GM18520 (cell line): ENCODE measurements around the gene TMEM30A.

Source experiments
- ATAC-seq: cut with Tn5 transposase; IDR thresholded peaks from one replicate; pipeline ENCODE4 v1.9.1; 2021; ENCODE audit not compliant: unreplicated experiment

TMEM30A gene

DNA sequence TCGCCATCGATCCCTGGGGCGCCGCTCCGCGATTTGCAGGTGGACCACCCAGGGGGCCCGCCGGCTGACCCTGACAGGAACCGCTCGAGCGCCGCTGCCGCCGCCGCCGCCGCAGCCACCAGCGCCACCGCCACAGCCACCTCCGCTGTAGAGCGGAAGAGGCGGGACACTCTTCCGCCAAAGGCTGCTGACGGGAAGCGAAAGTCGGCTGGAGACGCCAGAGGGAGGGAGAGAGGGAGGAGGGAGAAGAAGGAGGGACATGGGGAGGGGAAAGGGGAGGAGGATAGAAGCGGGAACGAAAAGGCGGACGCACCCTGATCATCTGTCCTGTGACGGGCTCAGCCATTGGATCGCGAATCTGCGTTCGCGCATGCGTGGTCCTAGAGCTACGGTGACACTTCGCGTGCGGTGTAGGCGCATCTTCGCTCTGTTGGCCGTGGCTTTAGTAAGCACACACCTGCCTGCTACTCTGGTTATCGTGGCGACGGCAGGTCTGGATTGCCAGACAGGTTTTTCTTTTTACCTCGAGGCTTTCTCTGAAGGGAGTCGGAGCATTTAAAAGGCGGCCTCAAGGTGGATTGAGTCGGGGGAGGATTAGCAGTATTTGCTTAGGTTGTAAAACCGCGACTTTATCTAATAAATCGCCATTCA is at the start of gene TMEM30A:
TMEM30A (minus strand) TSS at position 161 of the 651 bp plus-strand sequence; CDS start at position 7, 154 bp downstream.
- ATAC-seq = peak; percentile 85

DNA sequence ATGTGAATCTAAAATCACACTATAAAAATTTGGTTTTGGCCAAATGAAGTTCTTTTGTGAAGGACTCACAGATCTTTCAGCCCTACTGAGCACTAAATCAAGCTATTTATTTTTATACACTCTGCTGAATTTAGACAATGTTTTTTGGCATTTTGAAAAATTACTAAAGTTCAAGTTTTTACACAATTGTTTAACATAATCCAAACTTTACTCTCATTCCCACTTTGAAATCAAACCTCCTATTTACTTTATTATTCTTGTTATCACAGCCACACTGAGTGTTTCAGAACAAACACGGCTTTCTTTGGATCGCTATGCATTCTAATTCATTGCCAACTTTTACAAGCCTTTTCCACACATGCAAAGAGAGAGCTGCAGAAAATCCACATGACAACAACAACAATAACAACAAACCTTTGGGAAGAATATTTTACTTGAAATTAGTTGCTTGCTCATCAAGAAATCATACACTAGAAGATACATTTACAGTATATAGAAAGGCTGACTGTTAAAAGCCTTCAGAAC is 49.1 kb upstream of the TMEM30A start:
- no peak for ATAC-seq

DNA sequence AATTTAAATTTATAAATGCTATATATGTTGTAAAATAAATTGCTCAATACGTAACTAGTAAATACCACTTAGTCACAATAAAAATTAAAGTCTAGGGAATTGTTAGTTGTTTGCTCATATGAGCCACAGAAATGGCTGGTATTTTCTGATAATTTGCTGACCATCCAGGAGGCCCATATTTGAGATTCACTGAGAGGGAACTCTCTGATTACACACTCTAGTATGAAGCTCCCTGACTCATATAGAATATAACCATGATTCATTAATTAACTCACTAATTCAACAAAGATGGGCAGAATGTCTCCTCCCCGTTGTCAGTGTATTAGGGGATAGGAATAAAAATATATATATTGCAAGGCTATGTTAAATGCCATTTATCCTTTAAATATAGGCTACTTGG is 46.6 kb upstream of the TMEM30A start:
- ATAC-seq = no peak

DNA sequence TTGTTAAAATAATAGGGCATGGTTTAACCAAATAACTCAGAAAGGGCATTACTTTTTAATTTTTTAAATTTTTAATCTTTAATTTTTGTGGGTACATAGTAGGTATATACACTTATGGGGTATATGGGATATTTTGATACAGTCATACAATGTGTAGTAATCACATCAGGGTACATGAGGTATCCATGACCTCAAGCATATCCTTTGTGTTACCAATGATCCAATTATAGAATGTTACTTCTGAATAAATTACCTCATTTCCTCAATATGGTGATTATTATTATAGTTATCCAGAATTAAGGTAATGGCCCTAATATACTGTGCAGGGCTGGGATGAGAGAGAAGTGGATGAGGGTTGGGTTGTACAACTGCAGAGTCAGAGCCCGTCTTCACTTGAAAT is 45.1 kb upstream of the TMEM30A start:
- ATAC-seq = no peak

DNA sequence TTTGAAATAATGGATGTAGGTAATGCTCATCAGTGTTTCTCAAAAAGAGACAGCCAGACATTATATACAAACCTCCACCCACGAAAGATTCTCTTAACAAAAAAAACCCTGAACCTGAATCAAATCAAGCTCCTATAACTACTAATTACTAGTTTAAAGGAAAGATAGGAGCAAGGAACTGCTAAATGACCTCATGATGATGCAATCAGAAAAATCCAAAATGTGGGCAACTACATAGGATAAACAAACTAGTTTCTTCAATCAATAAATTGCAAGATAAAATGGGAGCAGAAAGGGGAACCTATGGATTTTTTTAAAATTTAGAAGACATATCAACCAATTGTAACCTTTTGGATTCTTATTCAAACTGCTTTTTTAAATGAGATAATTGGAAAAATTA is 43.2 kb upstream of the TMEM30A start:
- ATAC-seq = no peak

DNA sequence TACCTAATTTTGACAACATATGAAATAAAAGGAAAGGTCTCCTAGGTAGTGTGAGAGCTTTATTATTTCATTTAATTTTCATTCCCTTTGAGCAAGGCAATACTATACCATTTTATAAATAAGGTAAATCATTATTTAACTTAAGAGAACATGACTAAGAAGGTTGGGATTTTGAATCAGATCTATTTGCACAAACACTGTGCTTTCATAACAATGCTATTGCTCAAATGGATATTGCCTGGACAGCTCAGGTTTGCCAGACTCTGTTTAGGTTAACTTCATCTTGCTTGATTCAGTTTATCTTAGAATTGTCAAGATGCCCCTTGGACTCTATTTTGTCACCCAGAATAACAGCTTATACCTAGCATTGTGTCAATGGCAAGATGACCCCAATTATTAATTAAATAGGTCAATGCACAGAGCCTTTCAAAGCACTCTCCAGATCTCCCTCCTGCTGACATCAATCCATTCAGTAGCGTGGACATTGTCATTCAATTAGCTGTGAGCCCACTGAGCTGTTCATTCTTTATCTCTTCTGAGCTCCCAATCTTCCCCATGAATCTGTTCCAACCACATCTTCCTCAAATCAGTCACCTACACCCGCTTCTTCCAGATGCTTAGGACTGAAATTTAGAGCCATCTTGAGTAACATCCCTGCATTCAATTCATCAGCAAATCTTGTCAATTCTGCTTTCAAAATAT is 42.1 kb upstream of the TMEM30A start:
- no peak for ATAC-seq

DNA sequence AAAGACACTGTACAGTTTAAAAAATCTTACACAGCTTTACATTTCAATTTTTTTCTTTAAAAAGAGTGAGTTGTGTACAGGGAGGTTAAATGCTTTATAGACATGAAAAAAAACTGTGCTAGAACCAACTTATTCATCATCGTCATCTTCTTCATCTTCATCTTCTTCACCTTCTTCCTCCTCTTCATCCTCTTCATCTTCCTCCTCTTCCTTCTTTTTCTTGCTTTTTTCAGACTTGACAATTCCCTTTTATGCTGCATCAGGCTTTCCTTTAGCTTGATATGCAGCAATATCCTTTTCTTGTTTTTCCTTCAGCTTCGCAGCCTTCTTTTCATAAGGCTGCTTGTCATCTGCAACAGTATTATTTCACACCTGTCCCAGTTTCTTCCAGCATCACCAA is 34.3 kb upstream of the TMEM30A start:
- ATAC-seq = no peak

DNA sequence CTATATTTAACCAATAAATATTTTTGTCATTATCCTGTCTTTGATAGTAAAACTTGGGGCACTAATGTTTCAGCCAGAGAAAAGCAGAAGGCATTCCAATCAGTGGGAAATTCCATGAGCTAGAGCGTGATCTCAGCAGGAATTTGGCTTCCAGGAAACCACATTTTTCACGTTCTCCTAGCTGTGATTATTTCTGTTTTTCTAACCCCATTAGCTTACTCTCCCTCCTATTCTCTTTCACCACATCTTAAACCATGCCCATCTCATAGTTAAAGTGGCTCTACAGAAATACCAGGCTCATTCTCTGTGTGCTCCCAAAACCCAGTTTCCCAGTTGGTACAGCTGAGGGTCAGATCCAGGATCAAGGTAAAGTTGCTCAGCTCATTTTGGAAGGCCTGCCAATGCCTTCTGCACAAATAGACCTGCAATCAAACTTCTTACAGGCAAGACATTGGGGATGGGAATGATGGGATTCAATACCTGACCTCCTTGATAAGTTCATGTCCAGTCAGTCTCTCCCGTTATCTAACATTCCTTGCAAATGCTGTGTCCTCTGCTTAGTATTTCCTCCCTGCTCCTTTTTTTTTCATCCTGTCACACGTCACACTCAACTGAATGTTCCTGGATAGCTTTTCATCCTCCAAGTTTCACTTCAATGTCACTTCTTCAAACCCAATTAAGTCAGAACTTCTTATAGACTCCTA is 33.1 kb upstream of the TMEM30A start:
- ATAC-seq = no peak

DNA sequence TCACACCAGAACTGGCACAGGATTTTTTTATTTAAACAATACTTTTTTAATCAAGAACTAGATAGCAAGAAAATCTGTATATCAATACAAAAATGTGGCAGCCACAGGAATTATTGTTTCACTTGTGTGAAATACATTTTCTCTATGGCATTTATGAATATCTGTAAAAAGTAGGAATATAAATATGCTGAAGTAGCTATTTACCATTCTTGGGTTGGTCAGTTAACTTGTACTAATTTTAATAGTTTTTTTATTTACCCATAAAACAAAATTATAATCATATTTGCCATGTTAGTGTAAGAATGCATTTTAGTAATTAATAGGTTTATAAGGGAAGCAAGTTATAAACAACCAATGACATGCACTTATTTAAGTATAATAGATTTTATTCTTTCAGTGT is 31.4 kb upstream of the TMEM30A start:
- ATAC-seq = no peak

DNA sequence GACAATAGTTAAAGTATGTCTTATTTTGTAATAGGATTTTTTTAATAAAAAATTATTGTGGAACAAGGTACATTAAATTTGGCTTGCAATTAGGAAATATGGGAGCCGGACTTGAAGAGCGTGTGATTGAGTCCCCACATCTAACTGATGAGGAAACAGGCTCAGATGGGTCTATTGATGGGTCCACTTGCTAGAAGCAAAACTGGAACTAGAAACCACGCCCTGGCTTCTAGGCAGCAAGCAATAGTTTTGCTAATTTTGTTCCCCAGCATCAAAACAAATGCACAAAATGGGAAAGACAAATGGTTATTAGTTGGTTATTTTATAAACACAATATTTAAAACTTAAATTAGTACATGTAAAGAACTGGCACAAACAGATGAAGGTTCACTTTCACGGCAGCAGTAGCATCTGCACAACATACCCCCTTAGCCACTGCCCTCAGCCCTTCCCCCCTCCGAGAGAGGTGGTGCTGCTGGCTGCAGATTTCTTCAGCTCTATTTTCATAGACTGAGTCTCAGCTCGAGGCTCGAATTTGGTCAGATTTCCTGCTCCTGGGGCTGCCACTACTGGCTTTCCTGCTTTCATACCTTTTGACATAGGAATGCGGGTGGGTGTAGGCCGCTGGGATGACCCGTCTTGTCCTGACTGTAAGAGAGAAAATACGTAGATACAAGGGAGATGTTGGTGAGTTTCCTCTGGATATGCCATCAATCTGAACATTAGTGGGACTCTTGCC is 23.8 kb upstream of the TMEM30A start:
- ATAC-seq = no peak

DNA sequence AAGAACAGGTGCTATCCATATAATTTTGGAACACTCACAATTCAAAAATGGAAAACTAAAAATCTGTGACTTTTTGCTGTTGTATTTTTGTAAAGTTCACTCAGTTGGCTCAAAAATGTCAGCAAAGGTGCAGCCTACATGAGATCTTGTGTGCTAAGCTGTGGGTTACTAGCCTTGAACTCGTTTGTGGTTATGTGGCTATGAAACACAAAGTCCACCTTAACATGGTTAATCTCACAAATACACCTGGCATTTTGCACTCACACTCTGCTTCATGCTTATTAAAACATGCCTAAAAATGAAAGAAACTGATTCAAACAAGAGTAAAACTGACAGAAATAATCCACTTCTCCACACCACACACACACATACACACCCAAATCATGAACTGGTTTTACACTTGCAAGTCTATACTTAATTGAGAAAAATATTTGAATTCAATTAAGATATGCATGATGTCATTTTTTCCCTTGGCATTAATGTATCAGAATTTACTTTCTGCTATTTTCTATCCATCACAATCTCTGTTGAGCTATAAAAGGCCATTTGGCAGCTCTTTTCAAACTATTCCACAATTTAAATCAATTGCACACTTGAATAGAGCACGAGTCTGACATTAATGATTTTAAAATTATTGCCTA is 22.9 kb upstream of the TMEM30A start:
- ATAC-seq = no peak

DNA sequence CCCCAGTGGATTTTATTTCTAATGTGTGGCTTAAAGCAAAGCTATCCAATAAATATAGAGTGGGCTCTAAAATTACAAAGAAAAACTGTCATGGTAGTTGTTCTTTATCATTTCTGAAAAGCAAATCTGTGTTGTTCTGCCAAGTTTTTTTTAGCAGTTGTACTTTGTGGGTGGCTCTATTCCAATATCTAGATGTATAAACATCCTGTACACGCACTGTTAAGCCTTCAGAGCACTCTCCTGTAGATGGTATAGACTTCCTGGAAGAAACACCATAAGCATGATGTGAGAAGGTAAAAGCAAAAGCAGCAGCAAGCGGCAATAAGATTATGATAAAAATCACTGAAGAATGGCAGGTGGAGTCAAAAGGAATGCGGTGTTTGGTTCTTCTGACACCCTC is 21.5 kb upstream of the TMEM30A start:
- no peak for ATAC-seq

DNA sequence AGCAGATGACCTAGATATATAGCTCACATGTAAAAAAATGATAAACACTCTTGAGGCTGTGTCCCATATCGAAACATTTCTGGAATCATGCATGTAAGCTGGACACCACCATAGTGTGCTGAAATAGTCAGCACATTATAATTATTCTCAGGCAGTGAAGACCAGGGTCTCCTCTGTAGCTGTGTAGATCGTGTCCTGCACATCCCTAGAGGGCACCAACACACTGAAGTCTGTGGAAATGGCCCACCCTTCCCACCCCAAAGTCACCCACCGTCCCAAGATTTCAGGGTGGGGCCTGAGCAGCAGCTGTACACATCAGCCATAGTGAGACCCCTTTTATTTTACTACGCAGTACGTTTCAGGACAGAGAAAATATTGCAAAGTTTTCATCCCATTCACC is 21.0 kb upstream of the TMEM30A start:
- no peak for ATAC-seq

DNA sequence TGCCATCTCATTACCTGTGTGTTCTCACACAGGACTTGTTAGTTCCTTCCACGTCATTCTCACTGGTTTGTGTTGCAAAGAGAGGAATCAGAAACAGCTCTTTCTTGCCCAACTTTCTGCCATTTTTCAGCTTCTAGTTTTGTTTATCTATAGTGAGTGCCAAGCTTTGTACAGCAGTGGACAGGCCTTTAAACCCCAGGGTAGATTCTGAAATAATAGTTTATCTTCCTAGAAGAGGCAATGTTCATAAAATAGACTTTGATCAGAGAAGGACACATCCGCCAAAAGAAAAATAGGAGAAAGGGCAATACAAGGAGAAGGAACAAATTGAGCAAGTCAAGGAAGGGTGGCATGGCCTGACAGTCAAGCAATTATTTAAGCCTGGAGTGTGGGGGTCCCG is 17.7 kb upstream of the TMEM30A start:
- ATAC-seq = no peak

DNA sequence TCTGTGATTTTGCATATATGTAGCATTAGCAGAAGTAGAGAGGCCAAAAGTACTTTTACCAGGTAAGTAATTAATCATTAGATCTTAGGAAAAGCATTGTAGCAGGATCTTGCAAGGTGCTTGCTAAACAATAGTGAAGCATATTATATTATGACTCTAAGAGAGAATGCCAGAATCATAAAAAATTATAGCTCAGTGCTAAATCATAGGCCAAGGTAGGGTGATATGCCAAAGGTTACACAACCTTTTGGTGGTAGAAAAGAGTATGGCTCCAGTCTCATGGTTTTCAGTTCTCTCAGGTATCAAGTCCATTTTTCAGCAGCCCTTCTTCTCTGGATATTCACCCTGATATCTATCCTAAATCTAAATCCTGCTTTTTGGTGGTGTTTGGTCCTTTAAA is 16.9 kb upstream of the TMEM30A start:
- ATAC-seq = no peak

DNA sequence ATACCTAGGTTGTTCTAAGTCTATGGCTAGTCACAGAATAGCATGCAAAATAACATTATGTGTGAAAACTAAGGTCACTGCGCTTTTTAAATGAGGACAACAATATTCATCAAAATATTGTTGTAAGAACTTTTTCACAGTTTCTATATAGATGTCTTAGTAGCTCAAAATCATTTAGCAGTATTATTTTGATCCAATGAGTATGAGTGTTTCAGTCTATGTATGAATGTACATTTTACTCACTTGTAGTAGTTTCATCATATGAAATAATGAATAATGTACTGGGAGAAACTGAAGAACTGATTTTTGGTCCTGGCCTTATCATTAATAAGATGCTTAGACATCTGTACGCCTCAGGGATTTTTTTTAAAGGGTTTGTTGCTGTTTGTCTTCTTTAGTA is 16.5 kb upstream of the TMEM30A start:
- ATAC-seq = no peak

DNA sequence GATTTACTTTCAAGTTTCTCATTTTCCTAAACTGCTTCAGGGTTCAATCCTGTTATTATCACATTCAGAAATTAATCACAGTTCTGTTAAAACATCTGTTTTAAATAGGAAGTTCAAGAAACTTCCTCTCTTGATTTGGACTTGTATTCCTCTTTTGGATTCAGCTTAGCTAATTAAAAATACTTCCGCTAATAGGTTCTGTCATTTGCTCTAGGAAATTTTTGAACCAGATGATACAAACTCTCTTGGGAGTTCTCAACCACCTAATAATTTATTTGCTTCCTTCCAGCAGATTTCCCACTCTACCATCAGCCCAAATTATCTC is 15.9 kb upstream of the TMEM30A start:
- no peak for ATAC-seq

DNA sequence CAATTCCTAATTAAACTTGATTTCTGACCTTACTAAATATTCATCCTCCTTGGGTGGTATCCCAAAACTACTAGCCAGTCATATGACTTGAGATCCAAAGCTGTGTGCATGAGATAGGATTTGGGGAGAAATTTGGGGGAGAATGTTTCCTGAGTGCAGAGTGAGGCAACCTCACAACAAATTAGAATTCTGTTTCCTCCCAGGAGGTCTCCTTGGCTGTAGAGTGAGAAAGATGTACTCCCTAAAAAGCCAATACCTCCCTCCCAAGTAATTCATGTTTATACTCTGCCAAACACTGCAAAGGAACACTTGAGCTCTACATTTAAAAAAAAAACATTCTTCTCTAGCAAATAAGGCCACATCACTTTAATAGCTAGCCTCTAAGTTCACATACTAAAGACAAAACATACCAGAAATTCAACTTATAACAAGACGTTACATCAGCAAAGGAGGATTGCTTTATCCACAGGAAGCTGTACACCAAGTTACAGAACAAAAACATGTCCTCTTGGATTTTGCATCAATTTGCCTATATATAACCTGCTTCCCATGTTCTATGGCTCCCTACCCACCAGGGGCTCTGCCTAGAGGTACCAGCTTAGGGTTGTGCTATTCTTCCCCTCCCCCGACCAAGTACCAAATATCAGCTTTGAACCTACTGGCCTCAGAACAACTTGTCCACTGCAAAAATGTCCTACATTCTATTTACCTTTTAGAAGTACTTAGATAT is 15.4 kb upstream of the TMEM30A start:
- no peak for ATAC-seq

DNA sequence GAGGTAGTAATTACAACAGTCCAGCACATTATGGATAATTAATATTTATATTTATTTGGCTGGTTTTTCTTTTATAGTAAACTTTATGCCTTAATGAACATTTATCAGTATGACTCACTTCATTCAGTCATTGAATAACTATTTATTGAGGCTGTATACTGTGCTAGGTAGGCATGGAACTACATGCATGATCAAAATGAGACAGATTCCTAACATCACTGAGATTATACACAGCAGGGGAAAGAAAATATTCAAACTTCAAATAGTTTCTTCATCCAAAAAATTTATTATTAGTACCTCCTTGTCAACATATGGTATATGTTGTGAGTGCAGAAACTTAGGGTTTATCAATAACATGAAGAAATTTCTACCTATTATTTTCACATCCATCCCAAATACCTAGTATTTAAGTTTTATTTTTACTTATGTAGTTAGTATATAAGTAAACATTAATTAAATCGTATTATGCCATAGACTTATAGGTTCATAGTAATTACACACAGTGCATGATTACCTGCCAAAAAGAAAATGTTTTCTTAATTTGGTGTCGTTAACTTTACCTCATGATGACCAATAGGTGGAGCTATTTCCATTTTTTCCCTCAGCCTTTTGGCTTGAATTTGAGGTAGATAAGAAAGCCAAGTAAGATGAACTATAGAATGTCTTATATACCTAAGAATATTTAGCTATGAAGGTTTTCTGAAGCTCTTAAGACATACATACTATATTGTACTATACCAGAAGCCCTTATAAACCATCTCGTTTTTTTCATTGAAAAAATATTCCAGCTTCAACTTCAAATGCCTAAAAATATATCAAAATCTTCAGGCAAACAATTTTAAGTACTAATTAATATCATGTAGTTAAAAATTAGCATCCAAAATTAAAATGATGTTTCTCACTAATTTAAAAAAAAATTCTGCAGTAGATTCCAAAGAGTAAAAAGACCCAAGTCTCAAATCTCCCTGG is 12.5 kb upstream of the TMEM30A start:
- ATAC-seq = no peak
